ENCODE measurements around the gene KLF17.

- TF ChIP-seq EZH2 (IDR thresholded peaks at IDR 0.05; ENCODE audit: insufficient read depth, poor library complexity, severe bottlenecking): no peak
- TF ChIP-seq EZH2phosphoT487 (IDR thresholded peaks at IDR 0.05; ENCODE audit: insufficient read depth, low read depth): no peak
Measured at GRCh38 chr1:44135886-44136285, 17.3 kb downstream of the KLF17 start.
